Endothelial cell of umbilical vein (primary cell): ENCODE measurements around the gene RGS10. TPM values are rescaled to one million over a fixed set of nuclear protein-coding genes. Genes with fewer than 3 reads are reported as not detected.

Experiments
- BruUV-seq: library from RNA; stranded (reverse); fragments of 400-500 nt; replicated peaks from 2 replicates; lab custom pipeline; 2021; lab: Mats Ljungman, UMichigan
- CTCF ChIA-PET: fragments of 300-600, 350-600 bp; sonication (Branson Sonifier 250); formaldehyde crosslinking; loops from one replicate; lab custom pipeline; 2021; ENCODE audit warnings: antibody characterized with exemption, inconsistent platforms; lab: Charles Lee
- POLR2A ChIA-PET: fragments of 300-600, 350-600 bp; sonication (Branson Sonifier 250); formaldehyde crosslinking; loops from one replicate; lab custom pipeline; 2021; ENCODE audit warnings: antibody characterized with exemption, inconsistent platforms; lab: Charles Lee
- DNase-seq: peaks from one replicate; pipeline ENCODE4 v3.0.0-alpha.2; 2011; ENCODE audit warnings: low read depth, low spot score
- FAIRE-seq: peaks from 2 replicates; lab custom pipeline; 2011; peaks lifted over from hg19 to GRCh38; lab: Jason Lieb, UNC
- H2AFZ ChIP-seq: 2 replicates; pipeline ENCODE4 v1.6.0; 2012; ENCODE audit warnings: low read depth, low read length, control low read depth, inconsistent platforms
- H3K27ac ChIP-seq: 2 replicates; pipeline ENCODE4 v1.5.1; 2011; ENCODE audit warnings: low read depth, mild to moderate bottlenecking, control low read depth, low read length, moderate library complexity; ENCODE audit not compliant: insufficient read depth
- H3K27me3 ChIP-seq, 2 experiments: 2 replicates each; pipeline versions ENCODE4 v1.6.0 to v1.6.1; 2011; ENCODE audit warnings: low read length in 2 of 2, mixed read lengths in 1 of 2; ENCODE audit not compliant: control insufficient read depth in 2 of 2, insufficient read depth in 2 of 2
- H3K36me3 ChIP-seq, 2 experiments: 2 replicates in 1 of 2; 3 replicates in 1 of 2; pipeline ENCODE4 v1.5.1; 2011; ENCODE audit warnings: low read length in 2 of 2, mild to moderate bottlenecking in 1 of 2, moderate library complexity in 1 of 2; ENCODE audit not compliant: control insufficient read depth in 2 of 2, insufficient read depth in 2 of 2; ENCODE audit errors: extremely low read depth in 1 of 2
- H3K4me1 ChIP-seq: 3 replicates; pipeline ENCODE4 v1.5.1; 2011; ENCODE audit warnings: mild to moderate bottlenecking, low read length; ENCODE audit not compliant: control insufficient read depth, insufficient read depth; ENCODE audit errors: extremely low read depth
- H3K4me2 ChIP-seq: 2 replicates; pipeline ENCODE4 v1.6.1; 2011; ENCODE audit warnings: low read length, control low read depth, mixed read lengths; ENCODE audit not compliant: insufficient read depth
- H3K4me3 ChIP-seq, 3 experiments: fragments of 200-600 bp in 1 of 3; sonication (generic), shearing (Covaris generic) in 1 of 3; replicated peaks in 1 of 3; 2 replicates each; pipeline ENCODE4 v1.5.1; 2011 to 2016; ENCODE audit warnings: control low read depth in 3 of 3, low read length in 3 of 3, mild to moderate bottlenecking in 2 of 3, inconsistent platforms in 1 of 3, low read depth in 1 of 3, moderate library complexity in 1 of 3; ENCODE audit not compliant: insufficient read depth in 1 of 3
- H3K79me2 ChIP-seq: 2 replicates; pipeline ENCODE4 v1.6.0; 2012; ENCODE audit warnings: low read length, inconsistent platforms; ENCODE audit not compliant: control insufficient read depth, insufficient read depth
- H3K9ac ChIP-seq: replicated peaks from 2 replicates; pipeline ENCODE3; 2011; ENCODE audit warnings: low read length, control low read depth; ENCODE audit not compliant: insufficient read depth; ENCODE audit errors: extremely low read depth
- H3K9me1 ChIP-seq: replicated peaks from 3 replicates; pipeline ENCODE4 v1.6.0; 2011; ENCODE audit warnings: mild to moderate bottlenecking, low read length; ENCODE audit not compliant: control insufficient read depth, insufficient read depth; ENCODE audit errors: extremely low read depth
- H3K9me3 ChIP-seq: replicated peaks from 2 replicates; pipeline ENCODE4 v1.5.1; 2012; ENCODE audit warnings: low read length, inconsistent platforms; ENCODE audit not compliant: control insufficient read depth, insufficient read depth
- H4K20me1 ChIP-seq: replicated peaks from 2 replicates; pipeline ENCODE3; 2011; ENCODE audit warnings: mild to moderate bottlenecking, low read length; ENCODE audit not compliant: control insufficient read depth, insufficient read depth; ENCODE audit errors: extremely low read depth
- CTCF ChIP-seq, 2 donors: IDR thresholded peaks; 1 replicate in 1 of 2; 2 replicates in 1 of 2; pipeline ENCODE4 v1.5.1; 2011; ENCODE audit warnings: low read length in 2 of 2, mild to moderate bottlenecking in 2 of 2, moderate library complexity in 2 of 2, control low read depth in 1 of 2, inconsistent platforms in 1 of 2, low read depth in 1 of 2; ENCODE audit not compliant: insufficient read depth in 1 of 2; ENCODE audit errors: extremely low read depth in 1 of 2
- EZH2 ChIP-seq: IDR thresholded peaks from 2 replicates; pipeline ENCODE4 v1.6.1; 2012; ENCODE audit warnings: borderline replicate concordance, low read depth, mild to moderate bottlenecking, moderate library complexity, low read length, inconsistent platforms; ENCODE audit not compliant: severe bottlenecking
- FOS ChIP-seq: IDR thresholded peaks from 2 replicates; pipeline ENCODE4 v1.6.1; 2011; ENCODE audit warnings: mild to moderate bottlenecking, low read length, moderate library complexity, borderline replicate concordance; ENCODE audit not compliant: insufficient read depth
- GATA2 ChIP-seq: IDR thresholded peaks from 2 replicates; pipeline ENCODE4 v1.7.0; 2011; ENCODE audit warnings: low read depth, mild to moderate bottlenecking, moderate library complexity, mixed read lengths, low read length; ENCODE audit not compliant: insufficient read length, insufficient read depth
- JUN ChIP-seq: IDR thresholded peaks from 2 replicates; pipeline ENCODE4 v1.6.1; 2011; ENCODE audit warnings: borderline replicate concordance, low read depth; ENCODE audit not compliant: insufficient read length, insufficient read depth
- MAX ChIP-seq: IDR thresholded peaks from 2 replicates; pipeline ENCODE4 v1.6.1; 2011; ENCODE audit not compliant: insufficient read depth, insufficient read length
- MYC ChIP-seq: IDR thresholded peaks from one replicate; pipeline ENCODE4 v1.6.1; 2011; ENCODE audit warnings: mild to moderate bottlenecking, low read depth, low read length
- POLR2A ChIP-seq: IDR thresholded peaks from 2 replicates; pipeline ENCODE4 v1.6.1; 2012; ENCODE audit warnings: low read depth, mild to moderate bottlenecking, control low read depth, low read length
- POLR2AphosphoS5 ChIP-seq: IDR thresholded peaks from 2 replicates; pipeline ENCODE4 v1.6.1; 2012; ENCODE audit warnings: low read depth, mild to moderate bottlenecking, control low read depth, low read length, moderate library complexity; ENCODE audit not compliant: insufficient read depth
- dilution Hi-C: fragments of 300-500 bp; cut with MboI; formaldehyde crosslinking; loops from one replicate; pipeline ENCODE4 v1.15.0; 2019; ENCODE audit warnings: low sequenced_read_pairs; ENCODE audit not compliant: extremely low pct_ligation_motif_present
- intact Hi-C: fragments of 100-400 bp; cut with micrococcal nuclease; formaldehyde crosslinking; loops from one replicate; pipeline ENCODE4 v1.10.0; 2022
- polyA plus RNA-seq, 4 experiments: library from polyadenylated mRNA; depleted of rRNA in 3 of 4; stranded (reverse) in 3 of 4; unstranded in 1 of 4; fragments of >200 nt; gene quantifications; 2 replicates each; pipeline versions ENCODE4 v1.2.1 to v1.2.3, GENCODE V29; 2011 to 2012; ENCODE audit warnings: missing spikeins in 1 of 4
- total RNA-seq: library from RNA; stranded (reverse); gene quantifications from 2 replicates; pipeline ENCODE4 v1.2.3, GENCODE V29; 2021

RGS10 gene
- total and polyA plus RNA-seq, 2 donors (not counting 3 experiments of a cell fraction or from before 2014, with no cell fraction given) = 7.8 to 22.4 TPM

DNA sequence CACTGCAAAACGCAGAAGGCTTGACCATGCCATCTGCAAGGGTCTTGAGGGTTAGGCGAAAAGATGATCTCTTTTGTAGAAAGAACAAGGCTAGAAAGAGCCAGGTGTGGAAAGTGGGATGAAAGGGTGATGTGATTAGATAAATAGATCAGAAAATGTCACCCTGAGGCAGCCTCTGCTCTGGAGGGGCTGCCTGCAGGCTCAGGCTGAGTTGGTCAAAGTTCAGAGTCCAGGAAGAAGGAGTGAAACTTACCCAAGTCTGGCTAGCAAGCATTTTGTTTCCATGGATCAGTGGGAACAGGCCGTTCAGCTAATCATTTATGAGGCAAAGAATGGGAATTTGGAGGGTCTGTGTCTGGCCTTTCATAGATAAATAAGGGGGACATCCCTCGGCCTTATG is 79.7 kb downstream of the RGS10 start:
- no peaks in the 10 kb centered on the region for H3K9me3 ChIP-seq
- FAIRE-seq = no peak
- no peaks in the 10 kb centered on the region for H3K4me1 ChIP-seq
- H2AFZ ChIP-seq = no peak overlapping the region
- CTCF ChIA-PET = no interaction called here
- TF ChIP-seq GATA2 = no peak
- no peak for TF ChIP-seq POLR2A
- TF ChIP-seq JUN = no peak
- TF ChIP-seq MYC = no peak
- no peak for TF ChIP-seq FOS
- no peak for TF ChIP-seq POLR2AphosphoS5
- no peak for TF ChIP-seq MAX
- TF ChIP-seq EZH2 = no peak
- no peak for TF ChIP-seq CTCF (IDR thresholded peaks at IDR 0.05; ENCODE audit: extremely low read depth in 1 of 2, insufficient read depth in 1 of 2, low read depth in 1 of 2, low read length in 2 of 2)
- H3K36me3 ChIP-seq = no peaks in the 10 kb centered on the region
- H3K4me2 ChIP-seq = no peak overlapping the region
- H3K79me2 ChIP-seq = no peaks in the 10 kb centered on the region
- DNase-seq = no peak
- H3K27me3 ChIP-seq = peaks cover 0 to 8% of the 10 kb centered on the region in 2 experiments
- dilution Hi-C loops = no loop called here
- BruUV-seq = no TSS peak
- no peak overlapping the region for H3K9ac ChIP-seq
- intact Hi-C loops = no loop called here
- no peak overlapping the region for H3K27ac ChIP-seq
- POLR2A ChIA-PET = no interaction called here
- H4K20me1 ChIP-seq = no peaks in the 10 kb centered on the region
- no peak overlapping the region for H3K4me3 ChIP-seq
- H3K9me1 ChIP-seq = no peaks in the 10 kb centered on the region
